GM19468 (cell line): ENCODE data around the gene ARHGEF3.
A peak's percentile ranks its signal among the peaks of the same experiment; 100 is the strongest.
"Not testable (repeated sequence)": the region's sequence is repeated elsewhere in the genome, so short reads cannot be mapped to it uniquely, and the experiment has no call there.

Experiments used
- ATAC-seq: cut with Tn5 transposase; IDR thresholded peaks from one replicate; pipeline ENCODE4 v1.9.1; 2021; ENCODE audit warnings: mild to moderate bottlenecking, moderate library complexity, moderate number of reproducible peaks; ENCODE audit not compliant: unreplicated experiment; ENCODE audit errors: extremely low read depth

The ARHGEF3 gene

DNA sequence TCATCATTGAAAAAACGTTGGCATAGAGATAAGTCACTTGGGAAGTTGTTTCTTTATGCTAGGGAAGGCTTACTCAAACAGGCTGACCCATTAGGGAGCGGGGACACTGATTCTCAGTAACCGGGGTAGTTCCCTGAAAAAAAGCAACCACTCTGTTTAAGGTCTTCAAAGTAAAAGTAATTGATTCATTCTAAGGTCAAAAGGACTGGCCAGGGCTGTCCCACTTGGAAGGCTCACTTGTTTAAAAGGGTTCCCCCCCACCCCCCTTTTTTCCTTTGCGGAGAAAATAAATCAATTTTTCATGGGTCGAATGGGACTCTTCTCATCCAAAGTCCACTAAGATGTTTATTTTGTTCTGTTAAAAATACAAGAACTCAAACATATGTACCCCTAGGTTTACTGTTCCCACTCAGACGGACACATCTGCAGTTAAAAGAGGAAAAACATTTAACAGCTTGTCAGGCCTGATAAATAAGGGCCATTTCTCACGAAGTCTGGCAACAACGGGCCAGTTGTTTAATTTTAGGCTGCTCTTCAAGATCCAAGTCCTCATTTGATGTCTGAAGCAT, 53.0 kb downstream of the ARHGEF3 start:
- ATAC-seq: no peak

DNA sequence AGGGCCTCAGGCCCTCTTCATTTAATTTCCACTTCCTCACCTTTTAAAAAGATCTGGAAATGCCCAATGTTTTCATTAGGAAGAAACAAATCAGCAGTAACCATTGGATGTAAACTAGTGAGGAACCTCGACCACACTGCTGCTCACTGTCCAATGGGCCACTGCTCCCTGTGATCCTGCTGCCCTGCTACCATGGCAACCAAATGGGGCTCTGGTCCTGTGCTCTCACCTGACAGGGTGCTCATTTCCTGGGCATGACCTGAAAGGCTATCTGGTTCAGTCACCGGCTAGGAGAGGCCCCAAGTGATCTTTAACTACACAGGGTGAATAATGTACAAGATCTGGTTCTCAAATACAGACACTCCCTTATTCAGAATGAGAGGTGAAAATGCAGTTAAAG, 54.6 kb downstream of the ARHGEF3 start:
- no peak for ATAC-seq

DNA sequence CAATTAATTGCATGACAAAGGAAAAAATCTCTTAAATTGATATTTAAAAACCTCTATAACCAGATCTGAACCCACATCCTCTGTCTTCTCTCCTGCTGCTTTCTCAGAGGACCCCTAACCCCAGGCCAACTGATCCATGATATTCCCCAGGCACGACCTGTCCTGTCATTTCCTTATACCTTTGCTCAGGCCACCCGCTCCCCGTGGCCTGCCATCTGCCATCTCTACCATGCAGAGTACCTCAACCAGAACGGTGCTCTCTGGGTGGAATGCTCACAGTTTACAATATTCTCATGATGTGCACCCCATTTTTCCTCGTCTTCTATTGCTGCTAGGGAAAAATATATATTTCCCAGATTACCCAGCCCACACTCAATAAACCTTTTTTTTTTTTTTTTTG, 57.7 kb downstream of the ARHGEF3 start:
- ATAC-seq: no peak

DNA sequence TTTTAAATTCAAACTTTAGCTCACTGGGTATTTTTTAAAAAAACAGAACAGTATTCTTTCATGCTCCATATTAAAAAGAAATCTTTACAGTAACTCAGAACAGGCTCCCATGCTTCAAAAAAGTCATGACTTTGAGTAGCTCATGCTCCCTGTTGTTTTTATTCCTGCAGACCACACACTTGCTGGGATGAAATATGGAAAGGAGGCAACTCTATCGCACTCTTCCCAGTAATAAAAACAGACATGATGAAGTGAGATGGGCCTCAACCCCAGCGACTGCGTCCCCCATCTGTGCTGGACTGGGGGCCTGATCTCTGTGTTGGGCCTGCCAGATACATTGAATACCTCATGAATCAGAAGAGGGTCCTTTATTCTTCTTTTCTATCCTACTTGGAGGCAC, 58.9 kb downstream of the ARHGEF3 start:
- no peak for ATAC-seq

DNA sequence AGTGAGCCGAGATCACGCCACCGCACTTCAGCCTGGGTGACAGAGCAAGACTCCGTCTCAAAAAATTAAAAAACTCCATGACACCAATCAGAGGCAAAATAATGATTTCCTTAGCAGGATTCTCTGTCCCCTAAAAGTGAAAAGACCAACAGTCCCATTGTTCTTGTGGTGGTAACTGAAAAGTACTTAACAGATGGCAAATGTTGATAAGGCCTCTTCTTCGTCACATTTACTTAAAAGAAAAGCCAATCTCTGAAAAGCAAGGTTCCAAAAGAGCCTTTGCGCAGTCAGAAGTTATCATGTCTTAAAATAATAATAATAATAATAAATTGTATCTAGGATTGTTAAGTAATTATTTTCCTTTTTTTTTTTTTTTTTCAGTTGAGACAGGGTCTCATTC, 62.7 kb downstream of the ARHGEF3 start:
- no peak for ATAC-seq

DNA sequence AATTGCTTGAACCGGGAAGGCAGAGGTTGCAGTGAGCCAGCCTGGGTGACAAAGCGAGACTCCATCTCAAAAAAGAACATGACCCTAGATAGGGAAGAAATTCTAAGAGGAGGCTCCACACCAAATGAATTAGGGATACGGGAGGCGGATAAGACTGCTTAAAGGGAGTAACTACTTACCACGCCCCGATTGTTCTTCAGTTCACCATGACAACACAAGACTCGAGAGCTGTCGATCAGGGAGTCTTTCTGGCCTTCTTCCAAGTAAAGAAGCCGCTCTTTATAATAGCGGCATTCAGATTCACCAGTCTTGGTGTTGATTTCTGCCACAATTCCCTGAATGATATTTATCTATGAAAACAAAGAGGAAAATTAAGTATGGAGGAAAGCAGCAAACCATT, 64.7 kb downstream of the ARHGEF3 start:
- no peak for ATAC-seq

DNA sequence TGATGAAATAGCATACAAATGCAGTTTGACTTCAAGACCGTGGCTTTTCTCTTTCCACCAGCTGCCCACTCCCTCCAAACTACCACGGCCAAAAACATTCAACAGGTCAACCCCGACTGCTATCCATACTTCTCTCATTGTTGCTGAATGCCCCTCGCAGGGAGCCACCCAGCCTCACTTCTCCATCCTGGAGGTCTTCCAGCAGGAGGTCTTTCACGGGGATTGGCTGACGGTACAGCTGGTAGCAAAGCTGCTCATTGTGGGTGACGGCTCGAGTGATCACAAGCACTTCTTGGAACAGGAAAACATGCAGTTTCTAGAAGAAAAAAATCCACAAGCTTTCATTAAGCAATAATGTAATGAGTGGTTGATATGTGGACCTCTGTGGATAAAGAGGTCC, 69.6 kb downstream of the ARHGEF3 start:
- ATAC-seq: no peak

DNA sequence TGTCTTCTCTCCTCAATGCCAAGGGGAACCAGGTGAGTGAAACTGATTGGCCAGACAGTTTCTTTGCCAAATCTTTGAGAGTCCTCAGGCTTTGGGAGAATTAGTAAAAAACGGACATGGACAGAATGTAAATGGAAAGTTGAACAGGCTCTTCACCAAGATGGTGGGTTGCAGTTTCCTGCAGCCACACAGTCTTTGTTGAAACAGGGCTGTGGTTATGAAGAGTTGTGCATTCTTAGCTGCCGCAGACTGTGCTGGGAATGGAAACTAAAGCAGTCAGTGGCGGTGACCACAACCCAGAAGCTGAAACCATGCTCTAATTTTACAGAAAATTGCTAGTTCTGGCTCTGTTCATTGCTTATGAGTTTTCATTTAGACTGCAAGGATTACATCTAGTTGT, 76.6 kb downstream of the ARHGEF3 start:
- peak; percentile 78 for ATAC-seq

DNA sequence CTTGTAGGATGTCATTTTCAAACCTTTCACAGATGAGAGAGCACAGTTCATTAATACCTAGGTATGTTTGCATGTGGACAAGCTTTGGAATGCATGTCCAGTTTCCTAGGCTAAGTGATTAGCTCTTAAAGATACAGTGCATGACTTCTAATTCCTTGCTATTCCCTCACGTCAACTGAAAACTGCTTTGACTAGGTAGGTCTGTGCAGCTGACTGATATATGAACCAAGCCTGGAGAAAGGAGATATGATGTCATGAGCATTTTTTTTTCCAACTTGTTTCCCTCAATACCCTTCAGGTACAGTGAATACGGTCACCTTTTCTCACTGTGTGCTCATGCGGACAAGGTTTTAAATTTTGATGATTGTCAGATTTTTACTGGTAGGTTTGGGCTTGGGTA, 77.1 kb downstream of the ARHGEF3 start:
- no peak for ATAC-seq

DNA sequence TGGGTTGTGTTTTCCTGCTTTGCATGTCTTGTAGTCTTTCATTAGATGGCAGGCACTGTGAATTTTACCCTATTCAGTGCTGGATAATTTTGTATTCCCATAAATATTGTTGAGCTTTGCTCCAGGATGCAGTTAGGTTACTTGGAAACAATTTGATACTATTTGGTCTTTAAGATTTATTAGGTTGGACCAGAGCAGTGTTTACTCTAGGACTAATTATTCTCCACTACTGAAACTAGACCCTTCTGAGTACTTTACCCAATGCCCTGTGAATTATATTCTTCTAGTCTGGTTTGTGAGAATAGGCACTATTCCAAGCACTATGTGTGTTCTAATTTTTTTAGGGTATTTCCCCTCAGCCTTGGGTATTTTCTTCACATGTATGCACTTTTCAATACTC, 80.9 kb downstream of the ARHGEF3 start:
- ATAC-seq: no peak

DNA sequence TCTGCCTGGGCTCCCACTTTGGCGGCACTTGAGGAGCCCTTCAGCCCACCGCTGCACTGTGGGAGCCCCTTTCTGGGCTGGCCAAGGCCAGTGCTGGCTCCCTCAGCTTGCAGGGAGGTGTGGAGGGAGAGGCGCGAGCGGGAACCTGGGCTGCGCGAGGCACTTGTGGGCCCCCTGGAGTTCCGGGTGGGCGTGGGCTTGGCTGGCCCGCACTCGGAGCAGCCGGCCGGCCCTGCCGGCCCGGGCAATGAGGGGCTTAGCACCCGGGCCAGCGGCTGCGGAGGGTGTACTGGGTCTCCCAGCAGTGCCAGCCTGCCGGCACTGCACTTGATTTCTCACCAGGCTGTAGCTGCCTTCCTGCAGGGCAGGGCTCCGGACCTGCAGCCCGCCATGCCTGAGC, 82.9 kb downstream of the ARHGEF3 start:
- ATAC-seq: not testable (repeated sequence)

DNA sequence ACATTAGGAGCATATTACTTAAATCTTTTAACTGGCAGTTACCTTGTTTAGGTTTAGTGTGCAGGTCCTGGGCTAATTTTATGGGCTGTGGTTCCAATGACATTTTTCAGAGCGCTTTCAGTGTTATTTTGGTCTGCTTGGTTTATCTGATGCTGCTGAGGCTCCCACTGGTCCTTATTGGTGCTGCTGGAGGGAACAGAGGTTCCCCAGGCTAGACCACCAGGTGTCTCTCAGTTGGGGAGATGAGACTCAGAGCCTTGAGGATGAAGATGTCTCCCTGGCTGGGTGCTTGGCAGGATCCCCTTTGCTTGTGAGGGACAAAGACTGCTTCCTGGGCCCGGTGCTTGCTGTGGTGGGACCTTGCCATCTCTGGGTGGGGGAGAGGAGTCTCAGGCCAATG, 90.4 kb downstream of the ARHGEF3 start:
- no peak for ATAC-seq

DNA sequence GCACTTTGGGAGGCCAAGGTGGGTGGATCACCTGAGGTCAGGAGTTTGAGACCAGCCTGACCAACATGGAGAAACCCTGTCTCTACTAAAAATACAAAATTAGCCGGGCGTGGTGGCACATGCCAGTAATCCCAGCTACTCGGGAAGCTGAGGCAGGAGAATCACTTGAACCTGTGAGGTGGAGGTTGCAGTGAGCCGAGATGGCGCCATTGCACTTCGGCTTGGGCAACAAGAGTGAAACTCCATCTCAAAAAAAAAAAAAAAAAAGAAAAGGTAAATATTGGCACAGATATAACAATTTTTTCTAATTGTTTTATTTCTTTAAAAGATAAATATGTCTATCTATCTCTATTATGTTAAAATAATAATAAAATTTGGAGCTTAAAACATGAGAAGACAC, 94.3 kb downstream of the ARHGEF3 start:
- not testable (repeated sequence) for ATAC-seq

DNA sequence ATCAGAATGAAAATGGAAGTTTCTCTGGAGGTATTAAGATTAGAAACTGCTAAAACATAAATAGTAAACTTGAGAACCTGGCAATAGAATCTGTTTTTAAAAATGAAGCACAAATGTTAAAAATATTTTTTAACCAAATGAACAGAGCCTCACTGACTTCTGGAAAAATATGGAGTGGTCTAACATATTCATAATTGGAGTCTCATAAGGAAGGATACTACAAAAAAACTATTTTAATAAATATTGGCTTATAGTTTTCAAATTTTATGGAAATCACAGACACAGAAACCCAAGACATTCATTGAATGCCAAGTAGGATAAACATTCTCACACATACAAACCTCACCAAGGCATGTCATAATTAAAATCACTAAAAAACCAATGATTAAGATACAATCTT, 95.1 kb downstream of the ARHGEF3 start:
- ATAC-seq: no peak

DNA sequence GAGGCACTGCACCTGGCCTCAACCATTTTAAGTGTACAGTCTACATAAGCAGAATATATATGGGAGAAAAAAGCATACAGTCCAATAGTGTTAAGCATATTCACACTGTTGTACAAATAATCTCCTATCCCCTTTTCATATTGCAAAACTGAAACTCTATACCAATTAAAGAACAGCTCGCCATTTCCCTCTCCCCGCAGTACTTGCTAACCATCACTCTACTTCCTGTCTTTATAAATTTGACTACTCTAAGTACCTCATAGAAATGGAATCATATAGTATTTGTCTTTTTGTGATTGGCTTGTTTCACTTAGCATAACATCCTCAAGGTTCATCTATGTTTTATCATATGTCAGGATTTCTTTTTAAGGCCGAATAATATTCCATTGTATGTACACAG, 97.0 kb downstream of the ARHGEF3 start:
- no peak for ATAC-seq

DNA sequence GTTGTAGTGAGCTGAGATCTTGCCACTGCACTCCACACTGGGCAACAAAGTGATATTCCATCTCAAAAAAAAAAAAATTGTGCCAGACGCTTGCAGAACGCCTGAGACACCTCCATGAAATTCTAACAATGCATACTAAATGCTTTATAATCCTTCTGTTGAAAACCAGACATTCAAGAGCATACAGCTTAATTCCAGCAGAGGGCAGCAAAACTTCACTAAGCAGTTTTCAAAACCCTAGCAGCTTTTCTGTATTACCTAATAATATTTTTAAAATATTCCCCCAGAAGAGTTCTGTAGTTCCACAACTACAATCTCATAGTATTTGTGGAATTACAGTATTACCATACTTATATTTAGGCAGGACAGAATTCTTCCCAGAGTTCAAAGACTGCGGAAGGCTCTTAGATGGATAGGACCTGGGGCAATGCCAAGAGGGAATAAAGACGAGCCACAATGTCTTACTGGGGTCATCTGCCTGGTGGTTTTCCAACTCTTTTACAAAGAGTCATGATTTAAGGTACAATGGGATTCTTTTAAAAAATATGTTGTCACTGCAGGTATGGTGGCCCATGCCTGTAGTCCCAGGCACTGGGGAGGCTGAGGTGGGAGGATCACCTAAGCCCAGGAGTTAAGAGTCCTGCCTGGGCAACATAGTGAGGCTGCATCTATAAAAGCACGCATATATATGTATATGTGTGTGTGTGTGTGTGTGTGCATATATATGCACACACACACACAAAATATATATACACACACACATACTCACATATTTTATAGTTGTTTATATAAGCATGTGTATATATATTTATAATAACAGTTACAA, 99.0 kb downstream of the ARHGEF3 start:
- ATAC-seq: no peak

DNA sequence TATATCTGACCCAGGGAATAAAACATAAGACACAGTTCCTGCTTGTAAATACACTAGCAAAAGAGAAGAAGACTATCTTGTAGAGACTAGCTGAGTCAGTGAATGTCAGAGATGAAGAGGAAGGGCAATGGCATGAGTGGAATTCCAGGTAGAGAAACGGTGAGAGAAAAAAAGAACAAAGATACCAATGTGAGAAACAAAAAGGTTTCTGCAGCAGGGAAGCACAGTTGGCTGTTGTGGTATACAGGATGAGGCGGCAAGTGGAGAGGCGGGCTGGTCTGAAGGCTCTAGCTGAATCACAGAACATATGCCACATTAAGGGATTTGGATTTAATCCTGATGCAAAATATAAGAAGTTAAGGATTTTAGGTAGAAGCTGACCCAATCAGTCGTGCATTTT, 101.6 kb downstream of the ARHGEF3 start:
- ATAC-seq: no peak

DNA sequence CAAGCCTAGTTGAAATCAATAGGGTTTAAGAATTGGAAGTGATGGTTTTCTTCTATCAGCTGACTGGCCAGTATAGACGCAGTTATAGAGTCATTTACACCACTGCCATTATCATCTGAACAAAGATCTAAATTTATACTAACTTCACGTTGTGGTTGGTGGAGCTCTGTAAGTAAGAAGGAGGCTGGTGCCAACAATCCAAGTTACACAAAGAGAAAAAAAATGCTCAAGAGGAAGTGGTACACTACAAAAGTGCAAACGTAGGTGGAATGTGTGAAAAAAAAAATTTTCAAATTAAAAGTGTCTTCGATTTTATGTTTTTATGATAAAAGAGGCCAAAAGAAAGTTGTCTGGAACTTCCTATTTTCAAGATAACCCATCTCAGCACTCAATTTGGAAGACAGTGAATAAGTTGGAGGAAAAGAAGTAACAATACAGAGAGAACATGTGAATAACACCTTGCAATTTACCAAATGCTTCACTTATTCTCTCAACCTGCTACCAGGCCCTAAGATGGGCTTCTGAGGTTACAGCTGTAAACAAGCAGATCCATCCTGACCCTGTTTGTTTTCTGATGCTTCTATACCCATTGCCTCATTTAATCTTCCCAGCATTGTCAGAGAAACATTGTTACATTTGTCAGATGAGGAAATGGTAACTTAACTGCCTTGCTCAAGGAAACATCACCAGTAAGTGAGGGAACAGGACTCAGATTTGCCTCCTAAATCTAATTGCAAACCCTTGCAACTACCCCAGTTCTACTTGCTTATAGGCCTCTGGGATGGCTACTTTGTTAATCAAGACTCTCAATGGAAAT, 106.7 kb downstream of the ARHGEF3 start:
- ATAC-seq: no peak

DNA sequence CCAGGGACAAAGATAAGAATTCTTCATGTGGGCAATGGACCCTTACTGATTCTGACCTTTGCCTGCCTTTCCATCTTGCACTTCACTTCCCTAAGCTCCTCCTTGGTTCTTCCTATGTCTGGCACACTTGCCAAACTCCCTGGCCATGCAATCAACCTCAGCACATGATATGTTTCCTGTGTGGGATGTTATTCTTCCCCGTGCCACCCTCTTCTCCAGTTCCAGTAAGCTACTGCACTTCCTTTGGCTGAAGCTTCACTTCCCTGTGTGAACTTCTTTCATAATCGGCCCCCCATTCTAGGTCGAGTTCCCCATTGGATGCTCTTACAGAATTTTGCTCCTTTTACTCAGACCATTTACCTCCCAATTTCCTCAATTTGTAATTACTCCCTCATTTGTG, 108.0 kb downstream of the ARHGEF3 start:
- ATAC-seq: no peak

DNA sequence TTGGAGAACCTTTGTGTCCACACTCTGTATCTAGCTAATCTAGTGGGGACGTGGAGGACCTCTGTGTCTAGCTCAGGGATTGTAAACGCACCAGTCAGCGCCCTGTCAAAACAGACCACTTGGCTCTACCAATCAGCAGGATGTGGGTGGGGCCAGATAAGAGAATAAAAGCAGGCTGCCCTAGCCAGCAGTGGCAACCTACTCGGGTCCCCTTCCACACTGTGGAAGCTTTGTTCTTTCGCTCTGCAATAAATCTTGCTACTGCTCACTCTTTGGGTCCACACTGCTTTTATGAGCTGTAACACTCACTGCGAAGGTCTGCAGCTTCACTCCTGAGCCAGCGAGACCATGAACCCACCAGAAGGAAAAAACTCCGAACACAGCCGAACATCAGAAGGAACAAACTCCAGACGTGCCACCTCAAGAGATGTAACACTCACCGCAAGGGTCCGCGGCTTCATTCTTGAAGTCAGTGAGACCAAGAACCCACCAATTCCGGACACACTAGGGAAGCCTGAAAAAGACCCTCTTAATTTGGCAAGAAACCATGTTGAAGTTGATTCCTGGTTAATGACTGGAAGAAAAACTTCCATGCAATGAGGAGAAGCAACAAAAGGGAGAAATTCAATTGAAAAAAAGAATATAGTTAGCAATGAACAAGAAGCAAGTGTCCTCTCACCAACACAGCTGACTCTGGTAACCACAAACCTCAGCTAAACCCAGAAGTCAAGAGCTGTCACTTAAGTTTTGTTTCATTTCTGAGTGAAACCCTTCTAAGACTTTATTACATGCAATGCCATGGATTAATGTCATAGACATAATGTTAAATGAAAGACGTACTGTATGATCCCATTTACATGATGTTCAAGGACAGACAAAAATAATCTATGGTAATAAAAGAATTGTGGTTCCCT, 109.0 kb downstream of the ARHGEF3 start:
- not testable (repeated sequence) for ATAC-seq
